Measurements from ENCODE around the gene MYB. TPM values are rescaled to one million over a fixed set of nuclear protein-coding genes. Genes with fewer than 3 reads are reported as not detected.

Gene MYB
- total RNA-seq, 2 experiments from 2014 or later, result 14.6 to 15.9 TPM

DNA sequence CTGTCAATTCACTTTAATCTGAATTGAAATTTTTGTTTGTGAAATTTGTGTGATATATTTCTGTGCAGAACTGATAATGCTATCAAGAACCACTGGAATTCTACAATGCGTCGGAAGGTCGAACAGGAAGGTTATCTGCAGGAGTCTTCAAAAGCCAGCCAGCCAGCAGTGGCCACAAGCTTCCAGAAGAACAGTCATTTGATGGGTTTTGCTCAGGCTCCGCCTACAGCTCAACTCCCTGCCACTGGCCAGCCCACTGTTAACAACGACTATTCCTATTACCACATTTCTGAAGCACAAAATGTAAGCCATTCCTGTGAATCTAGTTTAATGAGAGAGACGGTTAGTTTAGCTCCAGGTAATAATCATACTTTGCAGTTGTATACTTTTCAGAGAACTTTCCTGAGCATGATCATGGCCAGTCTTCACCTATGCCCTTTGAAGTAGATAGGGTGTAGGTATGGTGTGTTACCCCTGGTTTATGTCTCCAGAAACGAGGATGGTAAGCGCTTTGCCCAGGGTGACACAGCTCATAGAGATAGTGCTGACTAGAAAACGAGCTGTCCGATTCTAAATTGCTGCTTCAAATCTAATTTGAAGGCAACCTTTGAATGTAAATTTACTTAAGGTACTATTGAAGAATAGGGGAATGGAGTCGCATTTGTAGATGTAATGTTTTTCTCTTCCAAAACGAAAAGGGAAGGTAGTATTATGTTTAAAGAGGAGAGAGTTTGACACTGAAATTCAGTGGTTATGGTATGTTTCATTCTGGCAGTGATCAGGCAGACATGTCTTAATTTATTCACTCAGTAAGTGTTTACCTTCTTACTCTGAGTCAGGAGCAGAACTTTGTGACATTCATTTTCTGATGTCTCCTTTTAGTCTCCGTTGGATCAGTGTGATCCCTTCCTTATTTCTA, 11.4 kb downstream of the MYB start:
- H3K4me1 Mint-ChIP-seq (ENCODE audit: low read depth), result peaks cover 20% of the 10 kb centered on the region
- H3K9me3 Mint-ChIP-seq, result no peaks in the 10 kb centered on the region
- no peaks in the 10 kb centered on the region for H3K27me3 Mint-ChIP-seq (ENCODE audit: low read depth)
- intact Hi-C loops (cut with micrococcal nuclease), result no loop called here
- no peak overlapping the region for H3K4me3 Mint-ChIP-seq
- H3K27ac Mint-ChIP-seq, result no peak overlapping the region
- H3K36me3 Mint-ChIP-seq (ENCODE audit: low read depth), result peaks cover 65% of the 10 kb centered on the region
- DNase-seq, result no peak
- CTCF ChIA-PET, result interaction anchor here (0.9 to 1.0 kb wide), 2 partner anchors 9 to 89 kb away, joined by 3 to 6 read pairs; no protein-coding TSS in a partner anchor

DNA sequence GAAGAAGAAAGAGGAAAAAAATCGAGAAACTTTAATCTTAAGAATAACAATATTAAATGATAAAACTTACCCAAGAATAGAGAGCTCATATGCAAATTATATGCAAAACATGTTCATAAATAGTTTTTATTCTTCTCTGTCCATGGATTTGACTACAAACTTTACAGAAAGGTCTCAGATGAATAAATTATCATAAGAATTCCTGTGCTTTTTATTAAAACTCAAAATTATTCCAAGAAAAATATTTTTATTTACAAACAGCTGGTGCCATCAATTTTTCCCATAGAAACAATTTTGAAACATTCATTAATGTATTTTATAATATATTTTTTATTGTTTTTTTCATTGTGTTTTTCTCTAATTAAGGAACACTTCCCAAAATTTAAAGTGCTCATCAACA, 12.1 kb downstream of the MYB start:
- Mint-ChIP-seq H3K27me3 (ENCODE audit: low read depth) (no peaks in the 10 kb centered on the region), H3K9me3 (no peaks in the 10 kb centered on the region), H3K36me3 (ENCODE audit: low read depth) (peaks cover 66% of the 10 kb centered on the region), H3K27ac (no peak overlapping the region), H3K4me3 (no peak overlapping the region), H3K4me1 (ENCODE audit: low read depth) (peaks cover 22% of the 10 kb centered on the region)
- CTCF ChIA-PET, result interaction anchor here (0.6 to 0.9 kb wide), 2 partner anchors 30 to 89 kb away, joined by 3 read pairs; no protein-coding TSS in a partner anchor
- intact Hi-C loops (cut with micrococcal nuclease), result no loop called here
- no peak for DNase-seq

DNA sequence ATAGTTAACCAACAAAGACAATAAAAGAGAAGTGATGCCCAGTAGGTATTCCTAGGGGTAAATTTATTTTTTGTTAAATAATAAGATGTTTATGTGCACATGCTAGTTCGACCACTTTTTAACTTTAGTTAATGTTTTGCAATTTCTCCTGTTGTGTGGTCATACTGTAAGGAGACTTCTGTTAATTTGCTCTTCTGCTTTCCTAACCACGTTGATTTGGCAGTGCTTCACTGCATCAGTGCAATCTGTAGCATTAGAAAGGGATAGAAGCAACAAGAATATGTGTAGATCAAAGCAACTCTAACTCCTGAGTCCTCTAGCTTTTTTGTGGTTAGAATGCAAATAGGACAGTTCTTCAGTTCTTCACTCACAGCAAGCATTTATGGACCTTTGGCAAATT, 13.9 kb downstream of the MYB start:
- H3K4me1 Mint-ChIP-seq (ENCODE audit: low read depth), result peaks cover 19% of the 10 kb centered on the region
- no peak for DNase-seq
- no peaks in the 10 kb centered on the region for H3K9me3 Mint-ChIP-seq
- H3K4me3 Mint-ChIP-seq, result no peak overlapping the region
- peaks cover 59% of the 10 kb centered on the region for H3K36me3 Mint-ChIP-seq (ENCODE audit: low read depth)
- no peak overlapping the region for H3K27ac Mint-ChIP-seq
- no peaks in the 10 kb centered on the region for H3K27me3 Mint-ChIP-seq (ENCODE audit: low read depth)
- CTCF ChIA-PET, result interaction anchor here (0.5 kb wide), 1 partner anchor 132 kb away, joined by 3 read pairs; no protein-coding TSS in a partner anchor
- intact Hi-C loops (cut with micrococcal nuclease), result loop anchor here (5.0 kb wide), 1 partner anchor 227 kb away; no protein-coding TSS in a partner anchor

DNA sequence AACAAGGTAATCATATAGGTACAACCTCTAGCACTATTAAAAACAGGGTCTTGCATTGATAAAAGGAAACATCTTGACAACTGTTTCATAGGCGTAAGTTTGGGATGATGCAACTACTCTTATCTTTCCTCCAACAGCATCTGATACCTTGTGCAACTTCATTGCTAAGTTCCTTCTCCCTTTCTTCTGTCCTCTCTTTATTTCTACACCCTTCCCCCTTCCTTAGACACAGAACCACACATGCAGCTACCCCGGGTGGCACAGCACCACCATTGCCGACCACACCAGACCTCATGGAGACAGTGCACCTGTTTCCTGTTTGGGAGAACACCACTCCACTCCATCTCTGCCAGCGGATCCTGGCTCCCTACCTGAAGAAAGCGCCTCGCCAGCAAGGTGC, 14.4 kb downstream of the MYB start:
- Mint-ChIP-seq H3K9me3 (no peaks in the 10 kb centered on the region), H3K4me1 (ENCODE audit: low read depth) (peaks cover 19% of the 10 kb centered on the region), H3K27me3 (ENCODE audit: low read depth) (no peaks in the 10 kb centered on the region), H3K27ac (no peak overlapping the region), H3K4me3 (no peak overlapping the region), H3K36me3 (ENCODE audit: low read depth) (peaks cover 60% of the 10 kb centered on the region)
- DNase-seq, result no peak
- intact Hi-C loops (cut with micrococcal nuclease), result loop anchor here (5.0 kb wide), 1 partner anchor 227 kb away; no protein-coding TSS in a partner anchor
- CTCF ChIA-PET, result interaction anchor here (2.6 kb wide), 1 partner anchor 12 kb away, joined by 13 read pairs; no protein-coding TSS in a partner anchor

DNA sequence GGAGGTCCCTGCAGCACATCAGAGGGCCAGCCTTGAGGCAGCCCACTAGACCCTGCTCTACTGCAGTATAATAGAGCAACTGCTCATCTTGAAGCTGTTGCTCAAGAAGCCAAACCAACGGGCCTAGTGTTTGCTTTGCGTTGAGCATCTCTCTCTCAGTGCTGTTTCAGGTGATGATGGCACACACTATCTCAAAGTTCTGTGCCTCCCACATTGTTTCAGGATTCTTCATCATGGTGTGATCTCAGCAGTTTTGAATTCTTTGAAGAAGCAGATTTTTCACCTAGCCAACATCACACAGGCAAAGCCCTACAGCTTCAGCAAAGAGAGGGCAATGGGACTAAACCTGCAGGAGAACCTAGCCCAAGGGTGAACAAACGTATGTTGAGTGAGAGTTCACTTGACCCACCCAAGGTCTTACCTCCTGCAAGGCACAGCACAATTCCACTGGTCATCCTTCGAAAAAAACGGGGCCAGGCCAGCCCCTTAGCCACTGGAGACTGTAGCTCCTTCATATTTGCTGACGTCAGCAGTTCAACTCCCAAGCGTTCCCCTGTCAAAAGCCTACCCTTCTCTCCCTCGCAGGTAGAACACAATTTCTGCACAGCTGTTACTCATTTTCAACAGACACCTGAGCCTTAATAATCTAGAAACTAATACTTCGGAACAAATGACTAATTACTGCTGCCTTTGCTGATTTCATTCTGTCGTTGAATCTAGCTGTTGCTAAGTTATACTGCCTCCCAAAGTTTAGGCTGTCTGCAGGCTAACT, 15.8 kb downstream of the MYB start:
- Mint-ChIP-seq H3K36me3 (ENCODE audit: low read depth) (peaks cover 55% of the 10 kb centered on the region), H3K9me3 (no peaks in the 10 kb centered on the region), H3K4me1 (ENCODE audit: low read depth) (peaks cover 19% of the 10 kb centered on the region), H3K27me3 (ENCODE audit: low read depth) (no peaks in the 10 kb centered on the region), H3K27ac (peak overlapping the region; percentile 80), H3K4me3 (peak overlapping the region; percentile 20)
- DNase-seq, result peak; percentile 53
- CTCF ChIA-PET, result interaction anchor here (0.6 to 2.6 kb wide), 6 partner anchors 13 to 256 kb away, joined by 3 to 13 read pairs (median 4); no protein-coding TSS in a partner anchor
- intact Hi-C loops (cut with micrococcal nuclease), result loop anchor here (1.0 to 5.0 kb wide), 6 partner anchors 14 to 225 kb away; no protein-coding TSS in a partner anchor

DNA sequence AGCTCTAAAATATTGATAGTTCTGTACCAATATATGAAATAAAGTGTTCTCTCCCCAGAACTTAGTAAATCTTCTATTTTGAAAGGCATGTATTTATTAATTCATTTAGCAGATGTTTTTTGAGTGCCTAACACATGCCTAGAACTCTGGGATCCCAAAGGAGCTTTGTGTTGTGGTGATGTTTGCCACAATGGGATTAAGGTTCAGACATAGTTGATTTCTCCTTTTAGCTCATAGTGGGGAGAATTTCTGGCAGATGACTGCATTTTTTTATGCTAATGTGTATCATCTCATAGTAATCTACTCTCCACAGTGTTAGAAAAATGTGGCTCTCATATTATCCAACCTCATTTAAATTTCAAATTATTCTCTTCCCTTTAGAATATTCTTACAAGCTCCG, 21.7 kb downstream of the MYB start:
- H3K4me1 Mint-ChIP-seq (ENCODE audit: low read depth), result no peaks in the 10 kb centered on the region
- CTCF ChIA-PET, result interaction anchor here (0.9 kb wide), 1 partner anchor 155 kb away, joined by 3 read pairs; no protein-coding TSS in a partner anchor
- H3K4me3 Mint-ChIP-seq, result no peak overlapping the region
- no peak for DNase-seq
- intact Hi-C loops (cut with micrococcal nuclease), result no loop called here
- no peaks in the 10 kb centered on the region for H3K9me3 Mint-ChIP-seq
- no peaks in the 10 kb centered on the region for H3K27me3 Mint-ChIP-seq (ENCODE audit: low read depth)
- peaks cover 30% of the 10 kb centered on the region for H3K36me3 Mint-ChIP-seq (ENCODE audit: low read depth)
- H3K27ac Mint-ChIP-seq, result no peak overlapping the region

DNA sequence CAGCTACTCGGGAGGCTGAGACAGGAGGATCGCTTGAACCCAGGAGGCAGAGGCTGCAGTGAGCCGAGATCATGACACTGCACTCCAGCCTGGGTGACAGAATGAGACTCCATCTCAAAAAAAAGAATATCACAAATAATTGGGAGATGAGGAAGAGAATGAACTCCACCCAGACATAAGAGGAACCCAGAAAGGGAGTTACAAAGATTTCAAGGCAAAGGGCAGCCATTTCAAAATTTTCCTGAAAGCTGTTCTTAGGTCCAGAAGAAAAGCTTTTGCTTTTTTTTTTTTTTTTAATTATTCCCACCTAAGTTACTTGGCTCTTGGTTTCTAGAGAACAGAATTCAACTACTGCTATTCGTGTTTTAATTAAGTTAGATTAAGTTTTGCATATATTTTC, 23.8 kb downstream of the MYB start:
- Mint-ChIP-seq H3K27ac (no peak overlapping the region), H3K36me3 (ENCODE audit: low read depth) (peaks cover 30% of the 10 kb centered on the region), H3K4me1 (ENCODE audit: low read depth) (peaks cover 9% of the 10 kb centered on the region), H3K27me3 (ENCODE audit: low read depth) (no peaks in the 10 kb centered on the region), H3K9me3 (no peaks in the 10 kb centered on the region), H3K4me3 (no peak overlapping the region)
- intact Hi-C loops (cut with micrococcal nuclease), result no loop called here
- CTCF ChIA-PET, result no interaction called here
- no peak for DNase-seq

DNA sequence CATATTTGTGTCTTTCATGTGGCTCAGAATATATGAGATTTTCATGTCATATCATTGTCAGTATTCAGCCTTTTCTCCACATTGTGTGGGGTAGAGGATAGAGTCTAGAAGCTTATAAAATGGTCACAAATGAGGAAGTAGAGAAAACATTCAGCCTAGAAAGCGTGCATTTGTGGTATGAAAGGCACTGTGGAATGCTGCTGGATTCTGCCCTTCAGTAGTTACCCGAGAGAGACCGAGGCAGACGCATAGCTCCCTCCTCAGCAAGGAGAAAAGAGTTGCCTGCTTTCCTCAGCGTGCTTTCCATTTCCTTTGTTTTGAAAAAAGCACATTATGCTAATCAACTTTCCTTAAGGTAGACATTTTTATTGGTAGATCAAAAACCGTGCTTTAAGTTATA, 28.7 kb downstream of the MYB start:
- Mint-ChIP-seq H3K4me3 (peak overlapping the region; percentile 44), H3K27ac (peak overlapping the region; percentile 41), H3K27me3 (ENCODE audit: low read depth) (no peaks in the 10 kb centered on the region), H3K9me3 (no peaks in the 10 kb centered on the region), H3K4me1 (ENCODE audit: low read depth) (peaks cover 35% of the 10 kb centered on the region), H3K36me3 (ENCODE audit: low read depth) (peaks cover 27% of the 10 kb centered on the region)
- DNase-seq, result peak; percentile 16
- CTCF ChIA-PET, result interaction anchor here (0.6 to 1.0 kb wide), 4 partner anchors 9 to 1054 kb away, joined by 3 read pairs; no protein-coding TSS in a partner anchor
- intact Hi-C loops (cut with micrococcal nuclease), result loop anchor here (1.0 to 5.0 kb wide), 2 partner anchors 27 to 227 kb away; no protein-coding TSS in a partner anchor

DNA sequence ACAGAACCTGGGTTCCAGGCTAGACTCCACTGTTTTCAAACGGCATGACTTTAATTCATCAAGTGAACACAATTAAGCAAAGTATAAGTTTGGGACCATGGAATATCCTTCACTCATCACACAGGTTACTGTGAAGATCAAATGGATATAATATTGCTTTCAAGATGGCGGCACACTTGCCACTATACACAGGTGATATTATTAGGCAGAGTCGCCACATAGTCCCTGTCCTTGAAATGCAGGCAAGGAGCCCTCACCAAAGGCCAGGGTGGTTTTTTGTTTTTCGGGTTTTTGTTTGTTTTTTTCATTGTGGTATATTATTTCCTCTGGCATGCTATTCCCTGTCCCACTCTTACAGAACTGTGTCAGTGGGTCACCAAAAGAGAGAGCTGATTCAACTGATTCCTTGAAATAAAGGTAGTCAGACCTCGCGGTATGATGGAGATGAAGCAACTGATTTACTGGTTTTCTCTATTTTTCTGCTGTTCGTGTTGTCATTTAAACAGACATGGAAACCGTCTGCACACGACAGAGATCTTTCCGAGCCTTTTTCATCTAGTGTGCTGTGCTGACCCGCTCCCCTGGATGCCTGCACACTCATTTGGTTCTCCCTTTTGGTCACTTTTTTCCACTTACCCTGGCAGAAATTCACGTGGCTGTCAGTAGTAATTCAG, 29.7 kb downstream of the MYB start:
- Mint-ChIP-seq H3K27ac (peak overlapping the region; percentile 56), H3K4me1 (ENCODE audit: low read depth) (peaks cover 35% of the 10 kb centered on the region), H3K4me3 (no peak overlapping the region), H3K27me3 (ENCODE audit: low read depth) (no peaks in the 10 kb centered on the region), H3K9me3 (no peaks in the 10 kb centered on the region), H3K36me3 (ENCODE audit: low read depth) (peaks cover 24% of the 10 kb centered on the region)
- no peak for DNase-seq
- intact Hi-C loops (cut with micrococcal nuclease), result loop anchor here (5.0 kb wide), 1 partner anchor 227 kb away; no protein-coding TSS in a partner anchor
- CTCF ChIA-PET, result interaction anchor here (0.7 kb wide), 1 partner anchor 11 kb away, joined by 4 read pairs; no protein-coding TSS in a partner anchor

DNA sequence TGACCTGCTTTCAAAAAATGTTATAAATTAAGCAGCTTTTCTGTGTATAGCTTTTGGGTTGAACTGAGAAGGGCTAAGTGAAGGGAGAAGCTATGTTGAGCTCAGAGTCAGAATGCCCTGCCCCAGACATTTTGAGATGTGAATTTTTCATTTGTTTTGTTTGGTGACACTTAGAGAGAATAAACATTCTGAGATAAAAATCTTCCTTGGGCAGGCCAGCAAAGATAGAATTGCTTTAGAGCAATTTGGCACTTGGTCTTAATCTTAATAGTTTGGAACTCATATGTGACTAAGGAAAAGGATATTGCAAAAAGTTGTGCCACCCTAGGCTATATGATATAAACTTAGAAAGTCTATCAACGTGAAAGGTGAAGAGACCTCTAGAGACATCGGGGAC, 30.2 kb downstream of the MYB start:
- H3K27ac Mint-ChIP-seq, result no peak overlapping the region
- peaks cover 35% of the 10 kb centered on the region for H3K4me1 Mint-ChIP-seq (ENCODE audit: low read depth)
- intact Hi-C loops (cut with micrococcal nuclease), result loop anchor here (5.0 kb wide), 1 partner anchor 226 kb away; no protein-coding TSS in a partner anchor
- H3K27me3 Mint-ChIP-seq (ENCODE audit: low read depth), result no peaks in the 10 kb centered on the region
- DNase-seq, result no peak
- H3K36me3 Mint-ChIP-seq (ENCODE audit: low read depth), result peaks cover 24% of the 10 kb centered on the region
- H3K4me3 Mint-ChIP-seq, result no peak overlapping the region
- CTCF ChIA-PET, result interaction anchor here (0.7 kb wide), 1 partner anchor 12 kb away, joined by 4 read pairs; no protein-coding TSS in a partner anchor
- no peaks in the 10 kb centered on the region for H3K9me3 Mint-ChIP-seq

DNA sequence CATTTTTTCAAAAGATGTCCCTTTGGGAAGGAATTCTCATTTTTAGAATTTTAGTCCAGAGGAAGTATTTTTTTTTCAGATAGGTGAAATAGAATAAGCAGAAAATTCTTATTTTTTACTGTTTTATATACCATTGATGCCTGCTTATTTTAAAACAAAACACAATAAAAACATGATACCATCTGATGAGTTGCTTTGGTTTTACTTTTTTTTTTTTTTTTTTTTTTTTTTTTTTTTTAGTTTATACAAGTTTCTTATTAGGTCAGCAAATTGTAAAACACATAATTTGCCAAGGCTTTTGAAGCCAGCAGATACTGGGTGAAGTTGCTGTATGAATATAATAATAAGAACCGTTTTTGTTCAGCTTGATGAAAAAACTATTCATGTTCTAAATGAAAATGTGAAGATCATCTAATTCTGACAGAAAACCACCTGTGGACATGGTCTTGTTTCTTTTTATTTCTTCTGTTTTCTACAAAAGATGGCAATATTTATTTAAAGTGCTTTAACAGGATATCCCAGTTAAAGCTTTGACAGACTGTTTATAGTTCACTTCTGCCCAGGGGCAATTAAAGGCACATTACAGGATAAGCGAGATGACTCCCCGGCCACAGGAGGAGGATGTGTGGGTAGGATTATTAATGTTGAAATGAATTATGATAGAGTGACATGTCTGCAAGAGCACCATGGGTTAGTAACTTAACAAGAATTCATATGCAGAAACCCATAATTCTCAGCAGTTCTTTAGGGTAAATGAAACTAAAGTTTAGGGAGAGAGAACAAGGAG, 31.1 kb downstream of the MYB start:
- DNase-seq, result peak; percentile 62
- peaks cover 35% of the 10 kb centered on the region for H3K4me1 Mint-ChIP-seq (ENCODE audit: low read depth)
- H3K27me3 Mint-ChIP-seq (ENCODE audit: low read depth), result no peaks in the 10 kb centered on the region
- H3K27ac Mint-ChIP-seq, result no peak overlapping the region
- H3K36me3 Mint-ChIP-seq (ENCODE audit: low read depth), result peaks cover 24% of the 10 kb centered on the region
- no peaks in the 10 kb centered on the region for H3K9me3 Mint-ChIP-seq
- intact Hi-C loops (cut with micrococcal nuclease), result loop anchor here (5.0 kb wide), 1 partner anchor 225 kb away; no protein-coding TSS in a partner anchor
- H3K4me3 Mint-ChIP-seq, result no peak overlapping the region
- CTCF ChIA-PET, result no interaction called here
